ENCODE measurements around the gene LY86. TPM values are rescaled to one million over a fixed set of nuclear protein-coding genes. Genes with fewer than 3 reads are reported as not detected.
A peak's percentile ranks its signal among the peaks of the same experiment; 100 is the strongest.

The LY86 gene
- total RNA-seq, 1 donor from 2014 or later = not detected

DNA sequence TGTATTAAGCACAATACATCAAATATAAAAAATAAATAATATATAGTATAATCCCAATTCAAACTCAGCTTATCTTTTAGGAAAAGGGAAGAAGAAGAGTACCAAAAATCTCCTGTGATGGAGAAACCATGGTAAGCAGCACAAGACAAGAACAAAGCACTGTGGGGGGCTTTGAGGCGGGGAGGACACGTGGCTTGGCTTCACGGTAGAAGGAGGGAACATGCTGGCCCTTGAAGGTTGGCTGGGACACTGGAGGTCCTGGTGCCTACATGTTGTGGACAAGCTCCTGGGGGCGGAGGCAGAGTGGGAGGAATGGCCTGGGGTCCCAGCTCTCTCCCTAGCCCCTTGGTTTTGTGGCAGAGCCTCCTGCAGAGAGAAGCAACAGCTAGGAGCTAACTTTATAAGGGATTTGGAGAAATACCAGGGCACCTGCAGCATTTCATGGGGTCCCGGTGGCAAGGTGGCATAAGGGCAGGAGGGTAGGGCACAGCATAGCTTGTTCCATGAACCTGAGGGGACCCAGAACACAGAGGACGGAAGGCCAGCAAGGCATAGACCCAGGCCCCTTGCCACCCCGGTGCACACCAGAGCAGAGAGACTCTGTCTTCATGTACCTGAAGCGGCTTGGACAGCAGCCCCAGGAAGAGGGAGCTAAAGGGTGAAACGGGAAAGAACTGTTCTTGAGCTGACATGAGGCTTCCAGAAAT lies 72.0 kb downstream of the LY86 start:
- Mint-ChIP-seq H3K4me3 (ENCODE audit: unreplicated experiment) (no peak overlapping the region), H3K36me3 (ENCODE audit: unreplicated experiment) (no peaks in the 10 kb centered on the region), H3K9me3 (ENCODE audit: unreplicated experiment) (peaks cover 4% of the 10 kb centered on the region), H3K27me3 (ENCODE audit: unreplicated experiment) (no peaks in the 10 kb centered on the region), H3K27ac (ENCODE audit: unreplicated experiment) (peak overlapping the region; percentile 60), H3K4me1 (ENCODE audit: low read depth, unreplicated experiment) (peaks cover 37% of the 10 kb centered on the region)
- DNase-seq = no peak
- TF ChIP-seq, protein P1, sequence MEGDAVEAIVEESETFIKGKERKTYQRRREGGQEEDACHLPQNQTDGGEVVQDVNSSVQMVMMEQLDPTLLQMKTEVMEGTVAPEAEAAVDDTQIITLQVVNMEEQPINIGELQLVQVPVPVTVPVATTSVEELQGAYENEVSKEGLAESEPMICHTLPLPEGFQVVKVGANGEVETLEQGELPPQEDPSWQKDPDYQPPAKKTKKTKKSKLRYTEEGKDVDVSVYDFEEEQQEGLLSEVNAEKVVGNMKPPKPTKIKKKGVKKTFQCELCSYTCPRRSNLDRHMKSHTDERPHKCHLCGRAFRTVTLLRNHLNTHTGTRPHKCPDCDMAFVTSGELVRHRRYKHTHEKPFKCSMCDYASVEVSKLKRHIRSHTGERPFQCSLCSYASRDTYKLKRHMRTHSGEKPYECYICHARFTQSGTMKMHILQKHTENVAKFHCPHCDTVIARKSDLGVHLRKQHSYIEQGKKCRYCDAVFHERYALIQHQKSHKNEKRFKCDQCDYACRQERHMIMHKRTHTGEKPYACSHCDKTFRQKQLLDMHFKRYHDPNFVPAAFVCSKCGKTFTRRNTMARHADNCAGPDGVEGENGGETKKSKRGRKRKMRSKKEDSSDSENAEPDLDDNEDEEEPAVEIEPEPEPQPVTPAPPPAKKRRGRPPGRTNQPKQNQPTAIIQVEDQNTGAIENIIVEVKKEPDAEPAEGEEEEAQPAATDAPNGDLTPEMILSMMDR (IDR thresholded peaks at IDR 0.05; ENCODE audit: partially characterized antibody, unreplicated experiment) = no peak

DNA sequence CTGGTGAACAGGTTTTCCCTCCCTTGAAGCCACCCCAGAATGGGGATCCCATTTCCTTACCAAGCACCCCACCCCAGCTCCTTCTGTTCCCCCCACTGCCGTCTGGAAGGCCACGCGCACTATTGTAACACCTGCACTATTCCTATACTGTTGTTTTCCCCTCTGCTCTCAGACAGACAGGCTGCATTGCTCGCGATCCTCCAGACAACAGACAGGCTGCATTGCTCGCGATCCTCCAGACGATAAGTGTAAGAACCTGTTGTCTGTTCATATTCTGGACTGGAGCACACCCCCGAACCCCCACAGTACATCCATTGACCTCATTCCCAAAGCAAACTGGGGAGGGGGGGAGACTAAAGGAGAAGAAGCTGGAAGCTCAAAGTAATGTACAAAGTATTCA lies 72.7 kb downstream of the LY86 start:
- H3K27ac Mint-ChIP-seq (ENCODE audit: unreplicated experiment) = peak overlapping the region; percentile 78
- H3K4me1 Mint-ChIP-seq (ENCODE audit: low read depth, unreplicated experiment) = peaks cover 40% of the 10 kb centered on the region
- H3K36me3 Mint-ChIP-seq (ENCODE audit: unreplicated experiment) = no peaks in the 10 kb centered on the region
- DNase-seq = no peak
- H3K4me3 Mint-ChIP-seq (ENCODE audit: unreplicated experiment) = peak overlapping the region; percentile 7
- H3K27me3 Mint-ChIP-seq (ENCODE audit: unreplicated experiment) = no peaks in the 10 kb centered on the region
- TF ChIP-seq, protein P1 (IDR thresholded peaks at IDR 0.05; ENCODE audit: partially characterized antibody, unreplicated experiment) = no peak
- H3K9me3 Mint-ChIP-seq (ENCODE audit: unreplicated experiment) = peaks cover 4% of the 10 kb centered on the region

DNA sequence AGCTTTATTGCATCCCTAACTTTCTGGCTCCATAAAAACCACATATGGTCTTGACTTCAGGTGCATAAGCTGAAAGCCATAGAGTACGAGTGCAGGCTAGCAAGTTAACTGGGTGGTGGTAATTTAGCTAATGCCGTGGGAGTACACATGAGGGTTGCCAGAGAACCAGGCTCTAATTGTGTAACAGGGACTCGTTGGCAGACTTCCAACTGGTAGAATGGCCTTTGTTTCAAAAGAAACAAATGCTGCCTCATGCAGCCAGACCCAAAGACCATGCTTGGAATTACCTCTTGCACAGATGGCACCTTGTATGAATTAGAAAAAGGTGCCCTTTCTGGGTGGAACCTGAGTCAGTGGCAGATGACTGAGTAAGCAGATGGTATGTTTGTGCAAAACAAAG lies 73.2 kb downstream of the LY86 start:
- DNase-seq = no peak
- TF ChIP-seq, protein P1 (IDR thresholded peaks at IDR 0.05; ENCODE audit: partially characterized antibody, unreplicated experiment) = no peak
- Mint-ChIP-seq H3K9me3 (ENCODE audit: unreplicated experiment) (peaks cover 4% of the 10 kb centered on the region), H3K27ac (ENCODE audit: unreplicated experiment) (peak overlapping the region; percentile 78), H3K4me3 (ENCODE audit: unreplicated experiment) (no peak overlapping the region), H3K27me3 (ENCODE audit: unreplicated experiment) (no peaks in the 10 kb centered on the region), H3K36me3 (ENCODE audit: unreplicated experiment) (no peaks in the 10 kb centered on the region), H3K4me1 (ENCODE audit: low read depth, unreplicated experiment) (peaks cover 42% of the 10 kb centered on the region)

DNA sequence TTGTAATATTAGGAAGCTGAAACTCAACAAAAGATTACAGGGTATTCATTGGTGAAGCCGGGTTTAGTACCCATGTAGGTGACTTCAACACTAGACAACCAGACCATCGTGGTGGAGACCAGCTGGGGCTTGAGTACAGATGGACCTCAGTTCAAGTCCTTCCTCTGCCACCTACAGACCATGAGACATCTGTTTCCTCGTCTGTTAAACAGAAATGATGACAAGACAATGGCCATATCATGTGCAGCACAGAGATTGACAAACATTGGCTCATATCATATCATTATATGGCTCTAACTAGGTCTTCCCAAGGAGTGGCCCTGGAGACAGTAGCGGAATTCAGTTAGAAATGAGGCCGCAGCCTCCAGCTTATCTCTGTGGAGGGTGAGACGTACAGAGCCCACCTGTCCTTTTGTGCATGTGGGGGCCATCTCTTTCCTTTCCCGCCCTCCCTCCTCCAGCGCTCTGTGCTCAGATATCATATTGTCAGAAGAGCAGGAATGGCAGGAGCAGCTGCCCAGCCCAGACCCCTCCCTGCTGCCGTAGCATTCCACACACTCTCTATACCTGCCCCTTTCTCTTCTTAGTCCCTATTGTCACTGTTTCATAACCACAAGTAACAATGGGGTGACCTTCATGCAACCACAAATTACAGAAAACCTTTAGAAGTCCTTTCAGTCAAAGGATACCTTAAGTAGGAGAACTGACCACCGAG lies 75.1 kb downstream of the LY86 start:
- Mint-ChIP-seq H3K27ac (ENCODE audit: unreplicated experiment) (no peak overlapping the region), H3K27me3 (ENCODE audit: unreplicated experiment) (no peaks in the 10 kb centered on the region), H3K4me3 (ENCODE audit: unreplicated experiment) (no peak overlapping the region), H3K9me3 (ENCODE audit: unreplicated experiment) (peaks cover 4% of the 10 kb centered on the region), H3K4me1 (ENCODE audit: low read depth, unreplicated experiment) (peaks cover 45% of the 10 kb centered on the region), H3K36me3 (ENCODE audit: unreplicated experiment) (no peaks in the 10 kb centered on the region)
- DNase-seq = no peak
- TF ChIP-seq, protein P1 (IDR thresholded peaks at IDR 0.05; ENCODE audit: partially characterized antibody, unreplicated experiment) = no peak
